ENCODE measurements around the gene CLEC4M.

The CLEC4M gene

GRCh38 chr19:7783991-7784423 is 21.0 kb downstream of the CLEC4M start:
- TF ChIP-seq EZH2phosphoT487 (conservative IDR thresholded peaks at IDR 0.05; ENCODE audit: low read length) (no peak), CTCF (IDR thresholded peaks at IDR 0.05; ENCODE audit: insufficient read depth, low read length, poor library complexity, severe bottlenecking) (no peak)
- no peak overlapping the region for H2AFZ ChIP-seq (ENCODE audit: low read depth, low read length, severe bottlenecking)
- H3K36me3 ChIP-seq (ENCODE audit: low read length), result no peaks in the 10 kb centered on the region
- peaks cover 6% of the 10 kb centered on the region; the same call in 1 of the 2 replicates for H3K9me3 ChIP-seq (ENCODE audit: insufficient read depth, low read length)
- no peaks in the 10 kb centered on the region for H3K9me2 ChIP-seq (replicated peaks; ENCODE audit: insufficient read depth, low read length)
- H3K27ac ChIP-seq (ENCODE audit: low read depth, low read length), result no peak overlapping the region
- no peaks in the 10 kb centered on the region for H4K20me1 ChIP-seq (ENCODE audit: low read depth, low read length)
- no peak overlapping the region for H3K4me2 ChIP-seq (ENCODE audit: low read depth, low read length, poor library complexity, severe bottlenecking)
- H3K27me3 ChIP-seq (ENCODE audit: low read length), result no peaks in the 10 kb centered on the region
- H3K4me3 ChIP-seq (ENCODE audit: insufficient read depth, low read length, poor library complexity, severe bottlenecking), result no peak overlapping the region
- no peaks in the 10 kb centered on the region for H3K79me2 ChIP-seq (ENCODE audit: insufficient read depth, low read length)
- no peak overlapping the region for H3K9ac ChIP-seq (ENCODE audit: low read length)
- no peaks in the 10 kb centered on the region for H3F3A ChIP-seq (ENCODE audit: insufficient read depth)

GRCh38 chr19:7784856-7785255 is 21.8 kb downstream of the CLEC4M start:
- Histone ChIP-seq H3K36me3 (ENCODE audit: low read length) (no peaks in the 10 kb centered on the region), H3K9me2 (replicated peaks; ENCODE audit: insufficient read depth, low read length) (no peaks in the 10 kb centered on the region), H3K79me2 (ENCODE audit: insufficient read depth, low read length) (no peaks in the 10 kb centered on the region), H3F3A (ENCODE audit: insufficient read depth) (no peaks in the 10 kb centered on the region), H3K4me3 (ENCODE audit: insufficient read depth, low read length, poor library complexity, severe bottlenecking) (no peak overlapping the region), H3K4me2 (ENCODE audit: low read depth, low read length, poor library complexity, severe bottlenecking) (no peak overlapping the region), H3K27ac (ENCODE audit: low read depth, low read length) (no peak overlapping the region), H2AFZ (ENCODE audit: low read depth, low read length, severe bottlenecking) (no peak overlapping the region), H4K20me1 (ENCODE audit: low read depth, low read length) (no peaks in the 10 kb centered on the region), H3K9me3 (ENCODE audit: insufficient read depth, low read length) (peaks cover 6% of the 10 kb centered on the region; the same call in 1 of the 2 replicates), H3K27me3 (ENCODE audit: low read length) (no peaks in the 10 kb centered on the region), H3K9ac (ENCODE audit: low read length) (no peak overlapping the region)
- TF ChIP-seq CTCF (IDR thresholded peaks at IDR 0.05; ENCODE audit: insufficient read depth, low read length, poor library complexity, severe bottlenecking) (no peak), EZH2phosphoT487 (conservative IDR thresholded peaks at IDR 0.05; ENCODE audit: low read length) (no peak)

- Histone ChIP-seq H3K9me3 (ENCODE audit: insufficient read depth, low read length) (peaks cover 6% of the 10 kb centered on the region; the same call in 1 of the 2 replicates), H3K27ac (ENCODE audit: low read depth, low read length) (no peak overlapping the region), H2AFZ (ENCODE audit: low read depth, low read length, severe bottlenecking) (no peak overlapping the region), H4K20me1 (ENCODE audit: low read depth, low read length) (no peaks in the 10 kb centered on the region), H3K9me2 (replicated peaks; ENCODE audit: insufficient read depth, low read length) (no peaks in the 10 kb centered on the region), H3K79me2 (ENCODE audit: insufficient read depth, low read length) (no peaks in the 10 kb centered on the region), H3K9ac (ENCODE audit: low read length) (no peak overlapping the region), H3F3A (ENCODE audit: insufficient read depth) (no peaks in the 10 kb centered on the region), H3K36me3 (ENCODE audit: low read length) (no peaks in the 10 kb centered on the region), H3K4me3 (ENCODE audit: insufficient read depth, low read length, poor library complexity, severe bottlenecking) (no peak overlapping the region), H3K27me3 (ENCODE audit: low read length) (no peaks in the 10 kb centered on the region), H3K4me2 (ENCODE audit: low read depth, low read length, poor library complexity, severe bottlenecking) (no peak overlapping the region)
- TF ChIP-seq CTCF (IDR thresholded peaks at IDR 0.05; ENCODE audit: insufficient read depth, low read length, poor library complexity, severe bottlenecking) (no peak), EZH2phosphoT487 (conservative IDR thresholded peaks at IDR 0.05; ENCODE audit: low read length) (no peak)
These were observed 24.1 kb downstream of the CLEC4M start for GRCh38 chr19:7787141-7787540.

Measured in SU-DHL-6 (cell line).